Stimulated activated naive CD8-positive, alpha-beta T cell treated with anti-CD3 and anti-CD28 coated beads, Interleukin-15, amount 100 ng/mL, for 72 hours (primary cell): Measurements from ENCODE around the gene C5orf47.
A peak's percentile ranks its signal among the peaks of the same experiment; 100 is the strongest.

Source experiments
- ATAC-seq: fragments of 150-1000 bp; cut with Tn5 transposase; 2 replicates; pipeline ENCODE4 v1.10.0; 2021; ENCODE audit warnings: mild to moderate bottlenecking, moderate library complexity
- DNase-seq, 2 donors: peaks; one replicate each; pipeline ENCODE4 v3.0.0; 2021 to 2022
- H3K27ac Mint-ChIP-seq, 2 donors: one replicate each; pipeline ENCODE4 v1.8.0; 2022; ENCODE audit warnings: mild to moderate bottlenecking in 2 of 2, mixed read lengths in 2 of 2, moderate library complexity in 2 of 2
- H3K27me3 Mint-ChIP-seq: one replicate; pipeline ENCODE4 v1.8.0; 2022; ENCODE audit warnings: mixed read lengths
- H3K4me1 Mint-ChIP-seq: one replicate; pipeline ENCODE4 v1.8.0; 2022; ENCODE audit warnings: mild to moderate bottlenecking, mixed read lengths
- H3K4me3 Mint-ChIP-seq, 2 donors: one replicate each; pipeline ENCODE4 v1.8.0; 2022; ENCODE audit warnings: mild to moderate bottlenecking in 2 of 2, mixed read lengths in 2 of 2, moderate library complexity in 1 of 2
- H3K9me3 Mint-ChIP-seq, 2 donors: one replicate each; pipeline ENCODE4 v1.8.0; 2022; ENCODE audit warnings: mixed read lengths in 2 of 2

Gene C5orf47

GRCh38 chr5:173963867-173964441 lies 25.0 kb upstream of the C5orf47 start:
- no peaks in the 10 kb centered on the region for H3K27me3 Mint-ChIP-seq
- H3K27ac Mint-ChIP-seq: peak overlapping the region in 1 of 2 donors; percentile 55
- ATAC-seq: no peak
- no peaks in the 10 kb centered on the region for H3K9me3 Mint-ChIP-seq
- H3K4me1 Mint-ChIP-seq: peaks cover 17% of the 10 kb centered on the region
- H3K4me3 Mint-ChIP-seq: peak overlapping the region in 1 of 2 donors; percentile 34
- DNase-seq: no peak

GRCh38 chr5:173964506-173964905 lies 24.5 kb upstream of the C5orf47 start:
- peaks cover 17% of the 10 kb centered on the region for H3K4me1 Mint-ChIP-seq
- no peak overlapping the region for H3K4me3 Mint-ChIP-seq
- no peak overlapping the region for H3K27ac Mint-ChIP-seq
- no peaks in the 10 kb centered on the region for H3K9me3 Mint-ChIP-seq
- ATAC-seq (peak; percentile 46), DNase-seq (no peak)
- no peaks in the 10 kb centered on the region for H3K27me3 Mint-ChIP-seq

- ATAC-seq: no peak
- no peak overlapping the region for H3K27ac Mint-ChIP-seq
These were observed 21.7 kb upstream of the C5orf47 start for GRCh38 chr5:173967241-173967640.

GRCh38 chr5:173968154-173968797 lies 20.7 kb upstream of the C5orf47 start:
- no peak overlapping the region for H3K27ac Mint-ChIP-seq
- H3K4me1 Mint-ChIP-seq: peaks cover 23% of the 10 kb centered on the region
- no peak for ATAC-seq
- H3K4me3 Mint-ChIP-seq: no peak overlapping the region
- H3K9me3 Mint-ChIP-seq: no peaks in the 10 kb centered on the region
- DNase-seq: no peak
- peaks cover 15% of the 10 kb centered on the region for H3K27me3 Mint-ChIP-seq

More at GRCh38 chr5:173967241-173967640, 21.7 kb upstream of the C5orf47 start:
- Mint-ChIP-seq H3K4me3 (no peak overlapping the region), H3K27me3 (peaks cover 9% of the 10 kb centered on the region), H3K4me1 (peaks cover 17% of the 10 kb centered on the region), H3K9me3 (no peaks in the 10 kb centered on the region)
- DNase-seq: no peak

GRCh38 chr5:173969167-173970049 lies 19.6 kb upstream of the C5orf47 start:
- Mint-ChIP-seq H3K27me3 (peaks cover 26% of the 10 kb centered on the region), H3K4me1 (peaks cover 21% of the 10 kb centered on the region), H3K9me3 (no peaks in the 10 kb centered on the region), H3K4me3 (no peak overlapping the region), H3K27ac (no peak overlapping the region)
- no peak for DNase-seq
- ATAC-seq: no peak

GRCh38 chr5:173970878-173971650 lies 17.9 kb upstream of the C5orf47 start:
- DNase-seq: no peak
- no peaks in the 10 kb centered on the region for H3K9me3 Mint-ChIP-seq
- no peak for ATAC-seq
- H3K4me3 Mint-ChIP-seq: no peak overlapping the region
- peak overlapping the region in 1 of 2 donors; percentile 13 for H3K27ac Mint-ChIP-seq
- peaks cover 15% of the 10 kb centered on the region for H3K4me1 Mint-ChIP-seq
- peaks cover 28% of the 10 kb centered on the region for H3K27me3 Mint-ChIP-seq

GRCh38 chr5:173971681-173972345 lies 17.2 kb upstream of the C5orf47 start:
- ATAC-seq: no peak
- no peak for DNase-seq
- Mint-ChIP-seq H3K4me3 (no peak overlapping the region), H3K4me1 (peaks cover 15% of the 10 kb centered on the region), H3K9me3 (no peaks in the 10 kb centered on the region), H3K27ac (no peak overlapping the region), H3K27me3 (peaks cover 33% of the 10 kb centered on the region)

GRCh38 chr5:173972607-173972924 lies 16.4 kb upstream of the C5orf47 start:
- no peaks in the 10 kb centered on the region for H3K9me3 Mint-ChIP-seq
- ATAC-seq: no peak
- H3K27ac Mint-ChIP-seq: no peak overlapping the region
- peaks cover 34% of the 10 kb centered on the region for H3K27me3 Mint-ChIP-seq
- peak in 1 of 2 donors; percentile 6 for DNase-seq
- H3K4me1 Mint-ChIP-seq: peaks cover 15% of the 10 kb centered on the region
- H3K4me3 Mint-ChIP-seq: peak overlapping the region; percentile 84 to 87

- DNase-seq: peak; percentile 69 to 76
- peak overlapping the region; percentile 84 to 87 for H3K4me3 Mint-ChIP-seq
- no peaks in the 10 kb centered on the region for H3K9me3 Mint-ChIP-seq
- H3K27me3 Mint-ChIP-seq: peaks cover 39% of the 10 kb centered on the region
- peak; percentile 81 for ATAC-seq
- H3K4me1 Mint-ChIP-seq: peaks cover 15% of the 10 kb centered on the region
- H3K27ac Mint-ChIP-seq: peak overlapping the region in 1 of 2 donors; percentile 21
These were observed 15.9 kb upstream of the C5orf47 start for GRCh38 chr5:173972925-173973615.

GRCh38 chr5:173973616-173973969 lies 15.4 kb upstream of the C5orf47 start:
- Mint-ChIP-seq H3K27ac (no peak overlapping the region), H3K27me3 (peaks cover 44% of the 10 kb centered on the region), H3K4me3 (peak overlapping the region; percentile 84 to 87), H3K4me1 (peaks cover 15% of the 10 kb centered on the region), H3K9me3 (no peaks in the 10 kb centered on the region)
- peak; percentile 43 for ATAC-seq
- no peak for DNase-seq

GRCh38 chr5:173974688-173975239 lies 14.2 kb upstream of the C5orf47 start:
- DNase-seq (no peak), ATAC-seq (no peak)
- Mint-ChIP-seq H3K9me3 (no peaks in the 10 kb centered on the region), H3K27ac (no peak overlapping the region), H3K4me3 (no peak overlapping the region), H3K4me1 (peaks cover 15% of the 10 kb centered on the region), H3K27me3 (peaks cover 51% of the 10 kb centered on the region)

GRCh38 chr5:173981185-173981761 lies 7.7 kb upstream of the C5orf47 start:
- ATAC-seq (no peak), DNase-seq (no peak)
- Mint-ChIP-seq H3K9me3 (no peaks in the 10 kb centered on the region), H3K27ac (no peak overlapping the region), H3K27me3 (peaks cover 56% of the 10 kb centered on the region), H3K4me1 (no peaks in the 10 kb centered on the region), H3K4me3 (no peak overlapping the region)

GRCh38 chr5:173984218-173984617 lies 4.8 kb upstream of the C5orf47 start:
- Mint-ChIP-seq H3K4me1 (no peaks in the 10 kb centered on the region), H3K4me3 (no peak overlapping the region), H3K27me3 (peaks cover 35% of the 10 kb centered on the region), H3K9me3 (no peaks in the 10 kb centered on the region), H3K27ac (no peak overlapping the region)
- ATAC-seq (no peak), DNase-seq (no peak)

GRCh38 chr5:173989432-173990082 lies 587 bp downstream of the C5orf47 start:
- DNase-seq (no peak), ATAC-seq (peak; percentile 37)
- Mint-ChIP-seq H3K9me3 (no peaks in the 10 kb centered on the region), H3K27me3 (peaks cover 12% of the 10 kb centered on the region), H3K4me1 (no peaks in the 10 kb centered on the region), H3K4me3 (no peak overlapping the region), H3K27ac (no peak overlapping the region)
